CD8-positive, alpha-beta memory T cell (primary cell): ENCODE results near the gene SEC14L2. TPM values are rescaled to one million over a fixed set of nuclear protein-coding genes. Genes with fewer than 3 reads are reported as not detected.

Source experiments
- CTCF ChIA-PET: fragments of 350-600 bp; sonication (Branson Sonifier 250); formaldehyde crosslinking; loops from one replicate; lab custom pipeline; 2021; ENCODE audit warnings: antibody characterized with exemption; lab: Charles Lee
- POLR2A ChIA-PET: fragments of 350-600 bp; sonication (Branson Sonifier 250); formaldehyde crosslinking; loops from one replicate; lab custom pipeline; 2021; ENCODE audit warnings: antibody characterized with exemption; lab: Charles Lee
- DNase-seq, 5 donors: peaks; one replicate each; pipeline versions ENCODE4 v3.0.0 to v3.0.0-alpha.2; 2020 to 2022; ENCODE audit warnings: mixed read lengths in 1 of 5
- H3K27ac ChIP-seq: one replicate; pipeline ENCODE4 v1.7.0; 2013; ENCODE audit warnings: low read depth, mild to moderate bottlenecking, low read length, moderate library complexity
- H3K27me3 ChIP-seq: 2 replicates; pipeline ENCODE4 v1.7.0; 2013; ENCODE audit warnings: low read length, mild to moderate bottlenecking; ENCODE audit not compliant: insufficient read depth, poor library complexity, severe bottlenecking
- H3K36me3 ChIP-seq: 2 replicates; pipeline ENCODE4 v1.7.0; 2013; ENCODE audit warnings: mild to moderate bottlenecking, low read length, moderate library complexity; ENCODE audit not compliant: insufficient read depth
- H3K4me1 ChIP-seq: 2 replicates; pipeline ENCODE4 v1.7.0; 2013; ENCODE audit warnings: mild to moderate bottlenecking, low read length, moderate library complexity; ENCODE audit not compliant: insufficient read depth
- H3K4me3 ChIP-seq: 2 replicates; pipeline ENCODE4 v1.7.0; 2013; ENCODE audit warnings: mild to moderate bottlenecking, low read length
- H3K9me3 ChIP-seq: 2 replicates; pipeline ENCODE4 v1.7.0; 2013; ENCODE audit warnings: mild to moderate bottlenecking, low read length
- H3K27ac Mint-ChIP-seq, 8 donors: one replicate each; pipeline ENCODE4 v1.8.0; 2020 to 2021; ENCODE audit warnings: mixed read lengths in 8 of 8, mild to moderate bottlenecking in 6 of 8, inconsistent platforms in 3 of 8, moderate library complexity in 3 of 8
- H3K27me3 Mint-ChIP-seq, 2 donors: one replicate each; pipeline ENCODE4 v1.8.0; 2020 to 2021; ENCODE audit warnings: mixed read lengths in 2 of 2, mild to moderate bottlenecking in 1 of 2, moderate library complexity in 1 of 2
- H3K36me3 Mint-ChIP-seq, 3 donors: one replicate each; pipeline ENCODE4 v1.8.0; 2020 to 2021; ENCODE audit warnings: mixed read lengths in 3 of 3, inconsistent platforms in 1 of 3, mild to moderate bottlenecking in 1 of 3
- H3K4me1 Mint-ChIP-seq, 3 donors: one replicate each; pipeline ENCODE4 v1.8.0; 2020 to 2021; ENCODE audit warnings: mixed read lengths in 3 of 3, inconsistent platforms in 1 of 3, mild to moderate bottlenecking in 1 of 3
- H3K4me3 Mint-ChIP-seq, 7 donors: one replicate each; pipeline ENCODE4 v1.8.0; 2020 to 2021; ENCODE audit warnings: mixed read lengths in 7 of 7, mild to moderate bottlenecking in 6 of 7, moderate library complexity in 4 of 7, inconsistent platforms in 2 of 7
- H3K9me3 Mint-ChIP-seq, 5 donors: one replicate each; pipeline ENCODE4 v1.8.0; 2020 to 2022; ENCODE audit warnings: mixed read lengths in 5 of 5, mild to moderate bottlenecking in 3 of 5, moderate library complexity in 2 of 5, inconsistent platforms in 1 of 5
- polyA plus RNA-seq: library from polyadenylated mRNA; unstranded; fragments of 300-500 nt; fragmentation: Illumina TruSeq; gene quantifications from one replicate; pipeline ENCODE4 v1.2.3, GENCODE V29; 2021
- total RNA-seq, 2 experiments: library from RNA; stranded (reverse); gene quantifications; one replicate each; pipeline ENCODE4 v1.2.3, GENCODE V29; 2021

Gene SEC14L2
- total RNA-seq (1 to 10 TPM; 4.4 to 4.9 TPM), polyA plus RNA-seq (4.6 TPM)

GRCh38 chr22:30396871-30397655, at the start of gene SEC14L2:
TSS of gene SEC14L2 (plus strand) at chr22:30397018. CDS start at chr22:30397117, 99 bp downstream.
- peak within 1 kb of the TSS in 6 of 8 donors; percentile 40 to 91 (median 66) for H3K27ac Mint-ChIP-seq
- H3K4me1 Mint-ChIP-seq, result peaks cover 24 to 31% (median 25%) of the 10 kb centered on the region in 3 donors
- peaks cover 41% of the 10 kb centered on the region for H3K4me1 ChIP-seq
- H3K27me3 Mint-ChIP-seq, result peaks cover 24 to 42% of the 10 kb centered on the region in 2 donors
- CTCF ChIA-PET, result interaction anchor here (0.8 to 2.6 kb wide), 8 partner anchors 10 to 109 kb away, joined by 3 to 12 read pairs (median 4); partner anchors contain the start of gene CASTOR1
- no peaks in the 10 kb centered on the region for H3K9me3 ChIP-seq
- peaks cover 12% of the 10 kb centered on the region for H3K27me3 ChIP-seq
- H3K27ac ChIP-seq, result no peak within 1 kb of the TSS
- H3K4me3 Mint-ChIP-seq, result peak within 1 kb of the TSS; percentile 79 to 93 (median 81)
- no peaks in the 10 kb centered on the region for H3K36me3 Mint-ChIP-seq
- peak; percentile 39 to 63 (median 42) for DNase-seq
- H3K4me3 ChIP-seq, result peak within 1 kb of the TSS; percentile 24
- POLR2A ChIA-PET, result interaction anchor here (1.3 kb wide), 1 partner anchor 27 kb away, joined by 3 read pairs; no protein-coding TSS in a partner anchor
- H3K36me3 ChIP-seq, result no peaks in the 10 kb centered on the region
- no peaks in the 10 kb centered on the region for H3K9me3 Mint-ChIP-seq

DNA sequence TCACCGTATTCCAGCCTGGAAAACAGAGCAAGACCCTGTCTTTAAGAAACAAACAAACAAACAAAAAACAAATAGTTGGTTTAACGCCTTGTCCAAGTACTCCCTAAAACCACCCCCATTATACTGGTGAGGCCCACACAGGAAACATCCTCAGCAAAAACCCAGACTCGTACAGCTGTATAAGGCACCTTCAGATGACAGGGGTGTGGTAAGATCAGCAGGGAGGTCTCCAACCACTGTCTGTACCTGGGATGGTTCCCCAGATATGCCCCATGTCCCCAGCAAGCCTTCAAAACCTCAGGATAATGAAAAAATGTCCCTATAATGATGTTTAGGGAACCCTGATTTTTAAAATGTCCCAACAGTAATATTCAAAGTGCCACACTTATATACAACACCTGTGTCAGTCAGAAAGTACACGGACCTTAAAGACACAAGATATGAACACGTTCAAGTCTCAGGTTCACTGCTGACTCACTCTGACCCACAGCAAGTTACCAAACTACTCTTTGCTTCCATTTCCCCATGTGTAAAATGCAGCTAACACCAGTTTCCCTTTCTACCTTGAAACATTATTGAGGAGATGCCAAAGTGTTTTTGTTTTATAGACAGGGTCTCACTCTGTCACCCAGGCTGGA, 49.4 kb upstream of the SEC14L2 start:
- Mint-ChIP-seq H3K9me3 (no peaks in the 10 kb centered on the region), H3K4me1 (peaks cover 42 to 72% (median 70%) of the 10 kb centered on the region in 3 donors), H3K36me3 (peaks cover 12 to 96% (median 17%) of the 10 kb centered on the region in 3 donors), H3K4me3 (peak overlapping the region in 3 of 7 donors; percentile 8 to 33 (median 8)), H3K27ac (peak overlapping the region in 7 of 8 donors; percentile 52 to 87 (median 64)), H3K27me3 (no peaks in the 10 kb centered on the region)
- H3K27ac ChIP-seq, result no peak overlapping the region
- H3K4me1 ChIP-seq, result peaks cover 29% of the 10 kb centered on the region
- H3K4me3 ChIP-seq, result no peak overlapping the region
- no peak for DNase-seq
- POLR2A ChIA-PET, result no interaction called here
- H3K27me3 ChIP-seq, result no peaks in the 10 kb centered on the region
- CTCF ChIA-PET, result interaction anchor here (1.0 to 5.0 kb wide), 2 partner anchors 59 to 61 kb away, joined by 3 to 27 read pairs; partner anchors contain the start of gene CASTOR1
- peaks cover 72% of the 10 kb centered on the region for H3K36me3 ChIP-seq
- H3K9me3 ChIP-seq, result no peaks in the 10 kb centered on the region

DNA sequence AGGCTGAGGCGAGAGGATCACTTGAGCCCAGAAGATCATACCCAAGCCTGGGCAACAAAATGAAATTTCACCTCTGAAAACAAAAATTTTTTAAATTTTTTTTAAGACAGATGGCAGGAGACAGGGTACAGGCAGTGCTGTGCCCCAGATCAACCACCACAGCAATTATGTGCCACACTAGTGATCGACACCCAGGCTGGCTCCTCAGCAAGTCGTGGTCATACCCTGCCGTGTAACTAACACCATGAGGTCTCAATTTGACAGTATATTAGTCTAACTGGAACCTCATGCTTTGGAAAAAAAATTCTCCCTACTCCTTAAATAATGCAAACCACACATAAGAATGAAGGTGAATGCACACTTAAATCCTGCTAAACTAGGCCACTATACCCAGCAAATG, 48.4 kb upstream of the SEC14L2 start:
- POLR2A ChIA-PET, result no interaction called here
- Mint-ChIP-seq H3K36me3 (peaks cover 8 to 94% (median 14%) of the 10 kb centered on the region in 3 donors), H3K4me1 (peaks cover 46 to 81% (median 78%) of the 10 kb centered on the region in 3 donors)

GRCh38 chr22:30348809-30349208, 48.0 kb upstream of the SEC14L2 start:
- no peaks in the 10 kb centered on the region for H3K9me3 Mint-ChIP-seq
- Histone ChIP-seq H3K9me3 (no peaks in the 10 kb centered on the region), H3K4me3 (no peak overlapping the region), H3K36me3 (peaks cover 66% of the 10 kb centered on the region), H3K4me1 (peaks cover 38% of the 10 kb centered on the region), H3K27ac (no peak overlapping the region), H3K27me3 (no peaks in the 10 kb centered on the region)
- peaks cover 6 to 94% (median 15%) of the 10 kb centered on the region in 3 donors for H3K36me3 Mint-ChIP-seq
- POLR2A ChIA-PET, result no interaction called here
- DNase-seq, result no peak
- peak overlapping the region in 2 of 7 donors; percentile 39 to 44 for H3K4me3 Mint-ChIP-seq
- peak overlapping the region; percentile 38 to 91 (median 66) for H3K27ac Mint-ChIP-seq
- CTCF ChIA-PET, result interaction anchor here (2.3 to 5.0 kb wide), 2 partner anchors 43 to 60 kb away, joined by 8 to 27 read pairs; partner anchors contain the start of gene CASTOR1
- H3K4me1 Mint-ChIP-seq, result peaks cover 48 to 85% (median 82%) of the 10 kb centered on the region in 3 donors
- no peaks in the 10 kb centered on the region for H3K27me3 Mint-ChIP-seq

More for the DNA sequence above, 48.4 kb upstream of the SEC14L2 start:
- Mint-ChIP-seq H3K9me3 (no peaks in the 10 kb centered on the region), H3K4me3 (peak overlapping the region in 2 of 7 donors; percentile 9 to 39), H3K27ac (peak overlapping the region; percentile 38 to 91 (median 66)), H3K27me3 (no peaks in the 10 kb centered on the region)
- Histone ChIP-seq H3K4me3 (no peak overlapping the region), H3K36me3 (peaks cover 70% of the 10 kb centered on the region), H3K27ac (no peak overlapping the region), H3K4me1 (peaks cover 35% of the 10 kb centered on the region), H3K27me3 (no peaks in the 10 kb centered on the region), H3K9me3 (no peaks in the 10 kb centered on the region)
- DNase-seq, result no peak
- CTCF ChIA-PET, result interaction anchor here (5.0 kb wide), 1 partner anchor 60 kb away, joined by 27 read pairs; the partner anchor contains the start of gene CASTOR1

GRCh38 chr22:30351226-30351625, 45.6 kb upstream of the SEC14L2 start:
- peaks cover 62% of the 10 kb centered on the region for H3K4me1 ChIP-seq
- no peak overlapping the region for H3K27ac ChIP-seq
- H3K36me3 ChIP-seq, result peaks cover 48% of the 10 kb centered on the region
- peaks cover 66 to 93% (median 87%) of the 10 kb centered on the region in 3 donors for H3K4me1 Mint-ChIP-seq
- no peak overlapping the region for H3K4me3 ChIP-seq
- H3K9me3 Mint-ChIP-seq, result no peaks in the 10 kb centered on the region
- CTCF ChIA-PET, result interaction anchor here (2.3 to 5.0 kb wide), 2 partner anchors 46 to 63 kb away, joined by 8 to 27 read pairs; partner anchors contain the start of gene CASTOR1
- H3K27me3 Mint-ChIP-seq, result no peaks in the 10 kb centered on the region
- peaks cover 6 to 87% (median 13%) of the 10 kb centered on the region in 3 donors for H3K36me3 Mint-ChIP-seq
- no peak for DNase-seq
- peak overlapping the region in 6 of 8 donors; percentile 11 to 58 (median 40) for H3K27ac Mint-ChIP-seq
- H3K27me3 ChIP-seq, result no peaks in the 10 kb centered on the region
- H3K9me3 ChIP-seq, result no peaks in the 10 kb centered on the region
- POLR2A ChIA-PET, result no interaction called here
- no peak overlapping the region for H3K4me3 Mint-ChIP-seq

GRCh38 chr22:30354644-30355043, 42.2 kb upstream of the SEC14L2 start:
- peak overlapping the region; percentile 16 for H3K4me3 ChIP-seq
- peaks cover 51% of the 10 kb centered on the region for H3K4me1 ChIP-seq
- H3K27ac ChIP-seq, result no peak overlapping the region
- DNase-seq, result no peak
- H3K27me3 ChIP-seq, result no peaks in the 10 kb centered on the region
- H3K9me3 ChIP-seq, result no peaks in the 10 kb centered on the region
- H3K36me3 Mint-ChIP-seq, result peaks cover 6 to 61% (median 7%) of the 10 kb centered on the region in 3 donors
- ChIA-PET CTCF (interaction anchor here (3.3 kb wide), 1 partner anchor 66 kb away, joined by 22 read pairs; the partner anchor contains the start of gene CASTOR1), POLR2A (interaction anchor here (3.0 to 4.1 kb wide), 2 partner anchors 52 to 65 kb away, joined by 12 to 48 read pairs; partner anchors contain the start of gene CASTOR1)
- H3K9me3 Mint-ChIP-seq, result no peaks in the 10 kb centered on the region
- peak overlapping the region; percentile 94 to 99 (median 98) for H3K4me3 Mint-ChIP-seq
- peaks cover 0 to 3% of the 10 kb centered on the region in 2 donors for H3K27me3 Mint-ChIP-seq
- H3K27ac Mint-ChIP-seq, result peak overlapping the region; percentile 58 to 99 (median 89)
- peaks cover 32% of the 10 kb centered on the region for H3K36me3 ChIP-seq
- H3K4me1 Mint-ChIP-seq, result peaks cover 57 to 76% (median 75%) of the 10 kb centered on the region in 3 donors

DNA sequence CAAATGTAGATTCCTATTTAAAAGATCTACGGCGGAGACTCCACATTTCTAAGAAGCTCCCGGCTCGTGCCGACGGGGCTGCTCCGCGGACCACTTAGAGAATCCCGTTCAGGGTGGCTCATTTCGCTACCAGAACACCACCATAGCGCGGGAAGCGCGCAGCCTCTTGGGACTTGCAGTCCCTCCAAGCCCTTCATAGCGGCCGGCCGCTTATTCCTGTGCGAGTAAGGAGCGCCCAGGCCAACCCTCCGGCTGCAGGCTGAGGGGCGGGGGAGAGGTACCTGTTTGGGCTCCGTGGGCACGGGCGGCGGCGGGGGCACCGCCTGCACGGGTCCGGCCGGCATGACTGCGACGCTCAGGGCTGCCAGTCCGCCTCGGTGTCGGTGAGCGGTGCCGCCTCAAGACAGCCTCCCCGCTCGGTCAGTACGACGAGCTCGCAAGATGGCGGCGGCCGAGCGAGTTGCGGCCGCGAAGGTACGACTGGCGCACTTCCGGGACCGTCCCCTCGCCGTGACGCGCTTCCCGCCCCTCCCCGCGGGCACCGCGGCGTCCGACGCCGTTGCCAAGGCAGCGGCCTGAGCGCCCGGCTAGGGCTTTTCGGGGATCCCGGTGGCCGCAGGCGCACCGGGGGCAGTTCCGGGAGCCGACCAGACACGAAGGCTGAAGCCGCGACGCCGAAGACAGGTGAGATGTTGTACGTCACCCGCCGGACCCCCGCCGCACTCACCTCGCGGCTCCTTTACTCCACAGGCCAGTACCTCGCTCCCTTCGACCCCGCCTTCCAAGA, 40.2 kb upstream of the SEC14L2 start, which contains the start of the genes CCDC157 and SF3A1:
TSS of gene CCDC157 (plus strand) at position 559 of the 787 bp plus-strand sequence. CDS start 8,994 bp downstream, outside the sequence.
TSS of gene SF3A1 (minus strand) at position 446 of the 787 bp plus-strand sequence. CDS start at position 344, 102 bp downstream.
- Mint-ChIP-seq H3K27me3 (peaks cover 0 to 3% of the 10 kb centered on the region in 2 donors), H3K9me3 (no peaks in the 10 kb centered on the region), H3K4me1 (peaks cover 46 to 57% (median 57%) of the 10 kb centered on the region in 3 donors), H3K36me3 (peaks cover 0 to 42% (median 3%) of the 10 kb centered on the region in 3 donors), H3K27ac (peak within 1 kb of the TSS; percentile 91 to 99 (median 96)), H3K4me3 (peak within 1 kb of the TSS; percentile 94 to 99 (median 98))
- H3K36me3 ChIP-seq, result peaks cover 21% of the 10 kb centered on the region
- no peaks in the 10 kb centered on the region for H3K27me3 ChIP-seq
- CTCF ChIA-PET, result interaction anchor here (0.6 to 4.3 kb wide), 6 partner anchors 29 to 88 kb away, joined by 3 to 42 read pairs (median 4); partner anchors contain the start of gene CASTOR1
- H3K27ac ChIP-seq, result peak within 1 kb of the TSS; percentile 98
- POLR2A ChIA-PET, result interaction anchor here (0.5 to 4.1 kb wide), 13 partner anchors 16 to 135 kb away, joined by 3 to 48 read pairs (median 6); partner anchors contain the start of genes CASTOR1, MTFP1 and TBC1D10A
- H3K4me3 ChIP-seq, result peak within 1 kb of the TSS; percentile 96
- no peaks in the 10 kb centered on the region for H3K9me3 ChIP-seq
- peak; percentile 81 to 89 (median 88) for DNase-seq
- peaks cover 41% of the 10 kb centered on the region for H3K4me1 ChIP-seq
